Occipital lobe (tissue), 2 donors: ENCODE data around the gene DPP6. TPM values are rescaled to one million over a fixed set of nuclear protein-coding genes. Genes with fewer than 3 reads are reported as not detected.

Source experiments
- DNase-seq: peaks from one replicate; lab custom pipeline; 2025; lab: John Stamatoyannopoulos, UW
- total RNA-seq: library from RNA; depleted of rRNA; stranded (reverse); fragments of >200 nt; gene quantifications from one replicate; pipeline ENCODE4 v1.2.3, GENCODE V29; 2014

Gene DPP6
- total RNA-seq, 1 donor from 2014 or later: 36.7 TPM

GRCh38 chr7:154696556-154696955 is 644.4 kb downstream of the DPP6 start:
- DNase-seq: no peak

GRCh38 chr7:154698726-154699291 is 646.6 kb downstream of the DPP6 start:
- DNase-seq: no peak

GRCh38 chr7:154699417-154699816 is 647.2 kb downstream of the DPP6 start:
- no peak for DNase-seq

GRCh38 chr7:154709840-154710520 is 657.8 kb downstream of the DPP6 start:
- DNase-seq: no peak

- no peak for DNase-seq
These were observed 667.8 kb downstream of the DPP6 start for GRCh38 chr7:154720016-154720415.

GRCh38 chr7:154721086-154721485 is 668.9 kb downstream of the DPP6 start:
- no peak for DNase-seq

- no peak for DNase-seq
These were observed 674.2 kb downstream of the DPP6 start for GRCh38 chr7:154726368-154726767.

GRCh38 chr7:154729056-154729455 is 676.9 kb downstream of the DPP6 start:
- DNase-seq: no peak

GRCh38 chr7:154735766-154736165 is 683.6 kb downstream of the DPP6 start:
- DNase-seq: no peak

GRCh38 chr7:154736389-154736788 is 684.2 kb downstream of the DPP6 start:
- no peak for DNase-seq

GRCh38 chr7:154738216-154738615 is 686.0 kb downstream of the DPP6 start:
- DNase-seq: no peak

GRCh38 chr7:154741131-154741530 is 688.9 kb downstream of the DPP6 start:
- DNase-seq: no peak

- peak; percentile 34 for DNase-seq
These were observed 691.0 kb downstream of the DPP6 start for GRCh38 chr7:154743206-154743605.

GRCh38 chr7:154744256-154744860 is 692.2 kb downstream of the DPP6 start:
- DNase-seq: peak; percentile 28

GRCh38 chr7:154744861-154745258 is 692.7 kb downstream of the DPP6 start:
- DNase-seq: no peak

- no peak for DNase-seq
These were observed 694.6 kb downstream of the DPP6 start for GRCh38 chr7:154746571-154747360.

- DNase-seq: no peak
These were observed 696.0 kb downstream of the DPP6 start for GRCh38 chr7:154748089-154748786.

GRCh38 chr7:154750353-154750801 is 698.2 kb downstream of the DPP6 start:
- DNase-seq: peak; percentile 33

GRCh38 chr7:154753226-154753625 is 701.0 kb downstream of the DPP6 start:
- DNase-seq: no peak

GRCh38 chr7:154757756-154758155 is 705.6 kb downstream of the DPP6 start:
- no peak for DNase-seq

GRCh38 chr7:154759989-154760388 is 707.8 kb downstream of the DPP6 start:
- DNase-seq: no peak
